GM21528 (cell line): ENCODE measurements around the gene RAB29.
A peak's percentile ranks its signal among the peaks of the same experiment; 100 is the strongest.

Experiments used
- ATAC-seq: cut with Tn5 transposase; IDR thresholded peaks from one replicate; pipeline ENCODE4 v1.9.1; 2021; ENCODE audit warnings: mild to moderate bottlenecking, moderate library complexity; ENCODE audit not compliant: unreplicated experiment, low FRiP score

Gene RAB29

GRCh38 chr1:205798577-205798976, 23.3 kb upstream of the RAB29 start:
- ATAC-seq = no peak

DNA sequence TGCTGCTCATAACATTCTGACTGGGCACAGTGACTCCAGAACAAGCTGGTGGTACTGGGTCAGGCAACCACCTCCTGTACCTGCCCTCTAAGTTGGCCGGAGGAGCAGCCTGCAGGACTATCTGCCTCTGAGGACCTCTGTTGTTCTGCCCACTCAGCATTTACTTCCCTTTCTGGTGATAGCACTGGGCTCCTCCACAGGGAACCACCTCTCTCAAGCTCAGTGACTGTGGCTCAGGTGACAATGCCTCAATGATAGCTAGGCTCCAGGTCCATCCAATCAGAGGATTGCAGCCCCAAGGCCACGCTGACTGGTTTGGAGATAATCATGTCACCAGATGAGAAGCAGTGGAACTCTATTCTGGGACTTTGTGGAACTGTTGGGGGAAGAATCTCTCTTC, 21.9 kb upstream of the RAB29 start:
- ATAC-seq = no peak

GRCh38 chr1:205794011-205794730, 18.9 kb upstream of the RAB29 start:
- no peak for ATAC-seq

DNA sequence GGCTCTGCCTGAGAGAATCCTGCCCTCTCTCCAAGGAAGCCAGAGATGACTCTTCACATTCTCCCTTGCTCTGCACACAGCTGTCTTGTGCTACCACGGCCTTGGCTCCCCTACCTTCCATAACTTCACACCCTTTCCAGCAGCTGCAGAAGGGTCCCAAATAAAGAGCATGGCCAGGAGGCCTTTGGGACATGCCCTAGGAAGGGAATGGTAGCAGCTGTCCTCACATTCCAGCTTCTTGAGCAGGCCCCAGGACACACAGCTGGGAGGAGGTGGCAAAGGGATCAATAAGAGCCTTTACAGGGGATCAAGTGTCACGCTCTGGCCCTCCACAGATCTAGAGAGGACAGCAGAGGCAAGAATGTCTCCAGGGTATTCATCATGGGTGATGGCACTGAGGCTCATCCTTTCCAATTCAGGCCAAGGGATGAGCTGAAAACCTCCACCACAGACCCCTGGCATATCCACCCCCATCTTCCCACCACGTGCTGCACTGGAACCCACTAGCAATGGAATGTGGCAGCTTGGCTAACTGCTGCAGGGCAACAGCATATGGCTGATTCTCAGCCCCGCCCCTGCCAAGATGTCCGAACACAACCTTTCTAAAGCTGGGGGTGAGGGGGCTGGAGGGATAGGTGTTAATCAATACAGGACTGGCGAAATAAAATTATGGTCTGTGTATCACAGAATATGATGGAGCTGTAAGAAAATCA, 17.8 kb upstream of the RAB29 start:
- no peak for ATAC-seq

GRCh38 chr1:205792481-205792881, 17.2 kb upstream of the RAB29 start:
- no peak for ATAC-seq

DNA sequence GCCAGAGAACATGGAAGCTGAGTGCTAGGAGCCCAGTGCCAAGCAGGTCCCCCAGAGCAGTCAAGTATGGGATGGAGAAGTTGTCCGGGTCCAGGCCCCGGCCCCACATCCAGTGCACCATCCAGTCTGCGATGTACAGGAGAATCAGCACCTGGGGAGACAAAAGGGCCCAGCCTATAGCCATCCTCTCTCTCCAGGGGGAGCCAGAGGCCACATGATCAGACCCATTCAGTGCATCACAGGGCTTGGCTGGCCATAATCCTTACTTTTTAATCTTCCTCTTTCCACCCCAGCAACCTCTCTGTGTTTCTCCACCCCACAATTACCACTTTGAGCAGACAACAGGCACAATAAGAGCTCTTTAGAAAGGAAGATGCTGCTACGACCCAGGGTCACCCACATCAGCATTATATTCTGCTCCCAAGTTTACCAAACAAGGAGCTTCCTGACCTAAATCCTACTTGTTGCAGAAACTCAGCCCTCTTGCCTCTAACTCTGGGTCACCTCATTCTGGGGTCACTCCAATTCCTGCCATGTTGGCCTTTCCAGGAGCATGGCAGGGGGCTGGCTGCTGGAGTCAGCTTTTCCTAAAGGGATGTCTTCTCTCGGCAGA, 16.4 kb upstream of the RAB29 start:
- peak; percentile 52 for ATAC-seq

GRCh38 chr1:205787287-205787916, 12.1 kb upstream of the RAB29 start:
- ATAC-seq = no peak

GRCh38 chr1:205786601-205787000, 11.3 kb upstream of the RAB29 start:
- ATAC-seq = no peak

GRCh38 chr1:205785446-205785845, 10.2 kb upstream of the RAB29 start:
- no peak for ATAC-seq

GRCh38 chr1:205783904-205784303, 8.6 kb upstream of the RAB29 start:
- no peak for ATAC-seq

DNA sequence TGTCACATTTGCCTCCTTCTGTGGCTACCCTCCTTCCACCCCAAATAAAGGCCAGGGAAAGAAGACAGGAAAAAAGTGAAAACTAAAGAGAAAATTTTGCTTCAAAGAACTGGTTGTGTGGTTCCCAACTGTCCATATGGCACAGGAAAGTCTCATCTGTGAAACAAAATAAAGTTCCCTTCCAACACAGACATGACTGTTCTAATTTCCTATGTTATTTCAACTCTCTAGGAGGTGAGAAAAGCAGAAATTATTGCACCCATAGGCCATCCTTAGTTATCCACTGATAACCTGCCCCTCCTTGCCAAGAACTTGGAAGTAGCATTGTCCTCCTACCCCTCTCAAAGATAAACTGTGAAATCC, 8.1 kb upstream of the RAB29 start:
- ATAC-seq = no peak

- ATAC-seq = no peak
These were observed 7.5 kb upstream of the RAB29 start for GRCh38 chr1:205782627-205783432.

DNA sequence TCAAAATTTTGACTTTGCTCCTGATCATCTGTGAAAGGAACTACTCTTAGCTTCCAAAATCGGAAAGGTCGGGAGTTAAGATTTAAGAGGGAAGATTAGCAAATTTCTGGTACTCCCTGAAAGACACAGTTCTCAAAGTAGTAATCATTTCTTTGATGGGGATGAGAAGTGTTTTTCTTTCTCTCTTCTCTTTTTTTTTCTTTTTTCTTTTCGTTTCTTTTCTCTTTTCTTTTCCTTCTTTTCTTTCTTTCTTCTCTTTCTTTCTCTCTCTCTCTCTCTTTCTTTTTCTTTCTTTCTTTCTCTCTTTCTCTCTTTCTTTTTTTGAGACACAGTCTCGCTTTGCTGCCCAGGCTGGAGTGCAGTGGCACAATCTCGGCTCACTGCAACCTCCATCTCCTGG, 5.1 kb upstream of the RAB29 start:
- no peak for ATAC-seq

GRCh38 chr1:205777994-205778393, 2.7 kb upstream of the RAB29 start:
- no peak for ATAC-seq

DNA sequence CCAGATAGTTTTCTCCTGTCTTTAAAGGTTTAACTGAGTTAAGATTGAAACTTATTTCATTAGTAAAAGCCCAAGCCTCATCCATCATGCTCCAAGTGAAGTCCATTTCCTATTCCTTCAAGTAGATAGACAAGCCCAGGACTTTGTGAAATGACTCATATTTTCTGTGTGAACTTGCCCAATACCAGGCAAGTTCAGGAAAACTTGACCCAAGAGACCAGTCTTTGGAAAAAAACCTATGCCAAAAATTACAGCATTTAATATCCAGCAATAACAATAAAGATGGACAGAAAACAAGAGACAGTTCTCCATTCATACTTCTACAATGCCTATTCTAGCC, 405 bp upstream of the RAB29 start:
- no peak for ATAC-seq

- ATAC-seq = peak; percentile 18
These were observed 876 bp downstream of the RAB29 start for GRCh38 chr1:205774198-205775014.

DNA sequence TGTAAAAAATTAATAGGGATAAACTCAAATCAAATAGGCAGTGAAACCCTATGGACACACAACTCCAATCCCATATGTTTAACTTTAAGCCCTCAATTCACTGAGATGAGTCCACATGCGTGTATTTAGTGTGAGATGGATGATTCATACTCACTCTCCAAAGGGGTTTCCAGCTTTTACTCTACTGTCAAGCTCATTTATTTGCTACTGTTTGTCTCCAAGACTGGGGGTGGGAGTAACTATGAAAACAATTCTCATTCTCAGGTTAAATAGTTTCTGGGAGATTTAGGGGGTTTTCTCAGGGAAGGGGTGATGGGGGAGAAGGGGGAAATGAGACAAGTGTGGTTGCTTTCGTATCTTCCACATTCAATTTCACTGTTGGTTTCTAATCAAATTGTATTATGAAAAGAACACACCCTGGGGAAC, 2.7 kb downstream of the RAB29 start:
- no peak for ATAC-seq

DNA sequence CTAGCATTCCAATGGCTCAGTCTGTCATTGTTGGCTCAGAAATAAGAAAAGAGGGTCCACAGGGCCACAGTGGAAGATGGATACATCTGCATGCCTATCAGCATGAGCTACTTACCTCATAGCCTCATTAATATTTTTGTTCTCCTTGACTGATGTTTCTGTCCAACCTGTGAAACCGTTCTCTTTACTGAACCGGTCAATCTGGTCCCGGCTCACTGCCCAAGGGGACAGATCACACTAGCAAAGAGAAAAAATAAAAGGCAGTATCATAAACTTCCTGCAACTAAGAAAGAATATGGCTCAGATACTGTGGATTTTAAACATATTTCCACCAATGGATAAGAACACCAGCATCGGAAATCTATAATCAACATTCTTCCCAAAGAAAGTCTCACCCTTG, 4.7 kb downstream of the RAB29 start:
- no peak for ATAC-seq

GRCh38 chr1:205769641-205770365, 5.5 kb downstream of the RAB29 start:
- no peak for ATAC-seq
